Large intestine (tissue), 3 donors: ENCODE results near the gene MOXD1. TPM values are rescaled to one million over a fixed set of nuclear protein-coding genes. Genes with fewer than 3 reads are reported as not detected.

ENCODE experiments used
- DNase-seq, 2 donors: peaks; one replicate each; pipeline versions ENCODE4 v3.0.0 to v3.0.0-alpha.2; 2013
- H3K27ac ChIP-seq: one replicate; pipeline ENCODE4 v1.5.1; 2013; ENCODE audit warnings: low read length
- H3K27me3 ChIP-seq: 2 replicates; pipeline ENCODE4 v1.6.1; 2013; ENCODE audit warnings: low read length; ENCODE audit not compliant: control insufficient read depth, insufficient read depth
- H3K36me3 ChIP-seq: 2 replicates; pipeline ENCODE4 v1.6.1; 2013; ENCODE audit warnings: low read length; ENCODE audit not compliant: control insufficient read depth, insufficient read depth
- H3K4me1 ChIP-seq: one replicate; pipeline ENCODE4 v1.6.1; 2013; ENCODE audit warnings: low read length; ENCODE audit not compliant: control insufficient read depth, insufficient read depth
- H3K4me3 ChIP-seq: one replicate; pipeline ENCODE4 v1.5.1; 2013; ENCODE audit warnings: low read length
- H3K9me3 ChIP-seq: one replicate; pipeline ENCODE4 v1.6.1; 2013; ENCODE audit warnings: mild to moderate bottlenecking, low read depth, low read length, moderate library complexity; ENCODE audit not compliant: control insufficient read depth
- WGBS: methylation state at CpG from one replicate; pipeline ENCODE4 v1.1.5; 2013; ENCODE audit warnings: low lambda C conversion rate; ENCODE audit not compliant: insufficient coverage; 5-methylcytosine and 5-hydroxymethylcytosine counted together
- polyA plus RNA-seq: library from polyadenylated mRNA; unstranded; fragments of 120-200 nt; gene quantifications from one replicate; pipeline ENCODE4 v1.2.1, GENCODE V29; 2013

The MOXD1 gene
- polyA plus RNA-seq, 1 donor: 13.6 TPM

DNA sequence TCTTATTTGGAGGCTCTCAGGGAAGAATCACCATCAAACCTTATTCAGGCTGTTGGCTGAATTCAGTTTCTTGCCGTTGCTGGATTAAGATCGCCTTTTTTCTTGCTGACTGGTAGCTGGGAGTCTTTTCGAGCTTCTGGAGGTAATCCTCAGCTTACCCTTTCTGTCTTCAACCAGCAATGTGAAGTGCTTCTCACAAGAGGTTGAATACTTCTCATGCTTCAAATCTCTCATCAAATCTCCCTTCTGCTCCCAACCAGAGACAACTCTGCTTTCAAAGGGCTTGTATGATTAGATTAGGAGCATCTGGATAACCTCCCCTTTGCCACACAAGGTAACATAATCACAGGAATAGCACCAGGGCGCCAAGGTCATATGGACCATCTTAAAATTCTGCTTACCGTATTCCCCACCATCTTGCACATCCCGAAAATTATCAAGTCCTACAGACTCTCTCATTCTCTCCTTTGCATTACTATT is 137.2 kb downstream of the MOXD1 start:
- Histone ChIP-seq H3K4me3 (no peak overlapping the region), H3K27ac (no peak overlapping the region), H3K36me3 (no peaks in the 10 kb centered on the region), H3K4me1 (no peaks in the 10 kb centered on the region), H3K27me3 (no peaks in the 10 kb centered on the region), H3K9me3 (no peaks in the 10 kb centered on the region)
- 100% methylated on average over 1 of the region's 6 CpGs for WGBS
- DNase-seq: no peak

DNA sequence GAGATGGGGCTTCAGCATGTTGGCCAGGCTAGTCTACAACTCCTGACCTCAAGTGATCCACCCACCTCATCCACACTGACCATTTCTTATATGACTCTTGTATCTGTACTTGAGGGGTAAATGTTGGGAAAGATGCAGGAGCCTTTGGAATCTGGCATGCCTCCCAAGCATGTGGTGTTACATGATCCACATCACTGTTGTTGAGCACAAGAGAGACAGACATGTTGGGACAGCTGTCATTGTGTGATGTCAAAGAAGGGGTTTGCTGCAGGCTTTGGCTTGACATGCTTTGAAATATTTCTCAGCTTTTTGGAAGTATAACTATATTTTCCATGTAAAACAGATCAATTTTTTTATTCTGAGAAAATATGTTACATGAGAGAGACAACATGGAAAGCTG is 139.9 kb downstream of the MOXD1 start:
- Histone ChIP-seq H3K36me3 (no peaks in the 10 kb centered on the region), H3K27me3 (no peaks in the 10 kb centered on the region), H3K4me3 (no peak overlapping the region), H3K4me1 (no peaks in the 10 kb centered on the region), H3K27ac (no peak overlapping the region), H3K9me3 (no peaks in the 10 kb centered on the region)
- no peak for DNase-seq

DNA sequence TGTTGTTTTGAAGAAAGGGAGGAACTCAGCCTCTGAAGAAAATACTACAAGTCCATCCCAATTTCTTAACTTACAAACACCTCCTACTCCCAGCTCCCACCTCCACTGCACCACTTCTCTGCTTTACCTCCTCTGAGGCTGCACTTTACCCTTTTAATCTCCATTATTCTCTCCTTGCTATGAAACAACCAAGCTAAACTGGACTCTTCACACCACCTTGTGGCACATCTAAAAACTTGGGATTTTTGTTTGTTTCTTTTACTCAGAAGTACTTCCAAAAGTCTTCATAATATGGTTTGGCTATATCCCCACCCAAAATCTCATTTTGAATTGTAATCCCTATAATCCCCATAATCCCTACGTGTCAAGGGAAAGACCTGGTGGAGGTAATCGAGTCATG is 142.2 kb downstream of the MOXD1 start:
- no peak overlapping the region for H3K27ac ChIP-seq
- no peaks in the 10 kb centered on the region for H3K36me3 ChIP-seq
- H3K4me1 ChIP-seq: no peaks in the 10 kb centered on the region
- H3K4me3 ChIP-seq: no peak overlapping the region
- WGBS: no CpG with 5 or more reads among the region's 2 CpGs
- no peaks in the 10 kb centered on the region for H3K9me3 ChIP-seq
- no peak for DNase-seq
- H3K27me3 ChIP-seq: no peaks in the 10 kb centered on the region

DNA sequence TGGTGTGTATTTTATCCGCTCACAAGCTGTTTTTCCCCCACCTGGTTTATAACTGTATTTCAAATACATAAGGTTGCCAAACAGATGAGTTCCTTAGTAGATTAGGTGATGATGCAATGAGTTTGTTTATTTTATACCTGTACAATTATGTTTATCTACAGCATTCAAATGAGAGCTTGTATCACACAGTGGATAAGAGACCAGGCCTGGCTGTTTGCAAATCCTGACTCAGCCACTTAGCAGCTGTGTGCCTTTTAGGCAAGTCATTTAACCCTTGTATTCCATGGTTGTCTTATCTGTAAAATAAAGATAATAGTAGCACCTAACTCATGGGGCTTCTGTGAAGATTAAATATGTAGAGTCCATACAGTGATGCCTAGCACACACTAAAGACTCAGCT is 143.7 kb downstream of the MOXD1 start:
- no peaks in the 10 kb centered on the region for H3K4me1 ChIP-seq
- no peak overlapping the region for H3K27ac ChIP-seq
- 100% methylated on average over 1 of the region's 1 CpG for WGBS
- H3K9me3 ChIP-seq: no peaks in the 10 kb centered on the region
- H3K27me3 ChIP-seq: no peaks in the 10 kb centered on the region
- H3K4me3 ChIP-seq: no peak overlapping the region
- no peak for DNase-seq
- H3K36me3 ChIP-seq: no peaks in the 10 kb centered on the region

DNA sequence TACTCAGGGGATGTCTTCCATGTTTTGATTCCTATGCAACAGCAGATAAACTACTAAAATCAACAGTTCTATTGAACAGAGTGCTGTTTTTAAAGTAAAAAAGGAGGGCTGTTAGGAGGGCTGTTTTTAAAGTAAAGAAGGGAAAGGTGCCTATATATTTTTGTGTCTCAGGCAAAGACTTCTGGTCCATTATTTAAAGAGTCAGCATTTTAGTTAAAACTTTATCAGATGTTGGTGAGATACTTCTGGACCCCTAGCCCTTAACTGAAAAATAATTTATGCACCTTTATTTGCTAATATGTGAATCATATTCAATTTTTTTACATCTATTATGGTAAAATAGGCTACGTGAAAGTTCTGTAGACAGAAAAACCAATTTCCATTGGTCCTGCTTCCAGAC is 144.8 kb downstream of the MOXD1 start:
- Histone ChIP-seq H3K4me3 (no peak overlapping the region), H3K9me3 (peaks cover 5% of the 10 kb centered on the region), H3K4me1 (no peaks in the 10 kb centered on the region), H3K27ac (no peak overlapping the region), H3K36me3 (no peaks in the 10 kb centered on the region), H3K27me3 (no peaks in the 10 kb centered on the region)
- no CpG with 5 or more reads among the region's 1 CpG for WGBS
- DNase-seq: no peak

DNA sequence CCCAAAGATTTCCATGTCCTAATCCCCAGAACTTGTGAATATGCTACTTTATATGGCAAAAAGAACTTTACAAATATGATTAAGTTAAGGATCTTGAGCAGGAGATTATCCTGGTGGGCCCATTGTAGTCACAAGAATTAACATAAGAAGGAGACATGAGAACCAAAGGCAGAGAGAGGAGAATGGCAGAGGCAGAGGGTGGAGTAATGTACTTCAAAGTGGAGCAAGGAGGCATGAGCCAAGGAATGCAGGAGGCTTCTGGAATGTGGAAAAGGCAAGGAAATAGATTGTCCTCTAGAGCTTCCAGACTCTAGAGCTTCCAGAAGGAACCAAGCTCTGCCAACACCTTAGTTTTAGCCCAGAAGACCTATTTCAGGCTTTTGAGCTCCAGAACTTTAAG is 147.4 kb downstream of the MOXD1 start:
- Histone ChIP-seq H3K9me3 (peaks cover 5% of the 10 kb centered on the region), H3K4me1 (no peaks in the 10 kb centered on the region), H3K4me3 (no peak overlapping the region), H3K36me3 (no peaks in the 10 kb centered on the region), H3K27me3 (no peaks in the 10 kb centered on the region), H3K27ac (no peak overlapping the region)
- DNase-seq: no peak

DNA sequence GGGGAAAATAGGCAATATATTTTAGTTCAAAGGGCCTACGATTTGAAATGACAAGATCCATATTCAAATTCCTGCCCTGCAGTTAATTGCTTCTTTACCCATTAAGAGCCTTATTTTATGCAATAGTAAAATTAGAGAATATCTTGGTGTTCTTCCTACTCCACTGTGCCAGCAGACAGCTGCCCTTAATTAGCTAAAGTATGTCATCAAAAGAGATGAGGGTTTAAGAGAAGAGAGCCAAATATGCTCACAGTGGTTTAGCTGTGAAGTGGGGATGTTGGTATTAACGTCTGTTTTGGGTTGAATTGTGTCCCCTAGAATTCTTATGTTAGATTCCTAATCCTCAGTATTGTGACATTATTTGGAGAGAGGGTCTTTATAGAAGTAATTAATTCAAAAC is 148.1 kb downstream of the MOXD1 start:
- Histone ChIP-seq H3K27me3 (no peaks in the 10 kb centered on the region), H3K36me3 (no peaks in the 10 kb centered on the region), H3K27ac (no peak overlapping the region), H3K4me1 (no peaks in the 10 kb centered on the region), H3K4me3 (no peak overlapping the region), H3K9me3 (peaks cover 5% of the 10 kb centered on the region)
- DNase-seq: no peak
- no CpG with 5 or more reads among the region's 2 CpGs for WGBS

DNA sequence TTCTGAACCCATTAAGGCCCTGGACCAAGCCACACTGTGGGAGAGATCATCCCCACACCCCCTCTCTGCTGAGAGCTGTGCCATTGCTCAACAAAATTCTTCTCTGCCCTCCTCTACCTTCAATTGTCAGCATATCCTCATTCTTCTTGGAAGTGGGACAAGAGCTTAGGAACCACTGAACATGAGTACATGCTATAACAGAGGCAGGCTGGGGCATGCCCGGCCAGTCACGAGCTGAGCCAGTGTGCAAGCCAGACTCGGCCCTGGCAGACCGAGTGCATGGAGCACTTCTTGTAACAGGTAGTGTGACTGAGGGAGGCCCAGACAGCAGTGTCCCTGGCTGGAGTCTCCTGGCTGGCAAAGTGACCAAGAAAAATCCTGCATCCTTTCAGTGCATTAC is 149.2 kb downstream of the MOXD1 start:
- H3K27me3 ChIP-seq: peaks cover 2% of the 10 kb centered on the region
- no peak for DNase-seq
- no peak overlapping the region for H3K4me3 ChIP-seq
- no peaks in the 10 kb centered on the region for H3K36me3 ChIP-seq
- H3K27ac ChIP-seq: no peak overlapping the region
- H3K4me1 ChIP-seq: no peaks in the 10 kb centered on the region
- WGBS: no CpG with 5 or more reads among the region's 4 CpGs
- H3K9me3 ChIP-seq: peaks cover 5% of the 10 kb centered on the region

DNA sequence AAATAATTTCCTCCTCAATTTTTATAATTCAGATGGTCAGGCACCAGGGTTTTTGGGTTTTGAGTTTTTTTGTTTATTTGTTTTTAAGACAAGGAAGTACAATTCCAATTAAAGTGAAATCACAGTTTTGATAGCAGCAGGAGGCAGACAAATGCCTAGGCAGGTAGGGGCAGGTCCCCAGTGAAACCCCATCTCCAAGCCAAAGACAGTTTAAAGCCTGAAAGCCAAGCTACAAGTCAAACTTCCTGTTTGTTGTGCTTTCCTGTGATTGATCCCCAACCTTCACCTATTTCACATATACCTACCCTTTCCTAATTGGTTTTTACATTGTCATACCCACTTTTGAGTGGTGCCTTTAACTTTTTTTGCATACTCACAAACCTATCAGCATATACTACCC is 149.6 kb downstream of the MOXD1 start:
- no peak overlapping the region for H3K27ac ChIP-seq
- H3K4me3 ChIP-seq: no peak overlapping the region
- no peak for DNase-seq

DNA sequence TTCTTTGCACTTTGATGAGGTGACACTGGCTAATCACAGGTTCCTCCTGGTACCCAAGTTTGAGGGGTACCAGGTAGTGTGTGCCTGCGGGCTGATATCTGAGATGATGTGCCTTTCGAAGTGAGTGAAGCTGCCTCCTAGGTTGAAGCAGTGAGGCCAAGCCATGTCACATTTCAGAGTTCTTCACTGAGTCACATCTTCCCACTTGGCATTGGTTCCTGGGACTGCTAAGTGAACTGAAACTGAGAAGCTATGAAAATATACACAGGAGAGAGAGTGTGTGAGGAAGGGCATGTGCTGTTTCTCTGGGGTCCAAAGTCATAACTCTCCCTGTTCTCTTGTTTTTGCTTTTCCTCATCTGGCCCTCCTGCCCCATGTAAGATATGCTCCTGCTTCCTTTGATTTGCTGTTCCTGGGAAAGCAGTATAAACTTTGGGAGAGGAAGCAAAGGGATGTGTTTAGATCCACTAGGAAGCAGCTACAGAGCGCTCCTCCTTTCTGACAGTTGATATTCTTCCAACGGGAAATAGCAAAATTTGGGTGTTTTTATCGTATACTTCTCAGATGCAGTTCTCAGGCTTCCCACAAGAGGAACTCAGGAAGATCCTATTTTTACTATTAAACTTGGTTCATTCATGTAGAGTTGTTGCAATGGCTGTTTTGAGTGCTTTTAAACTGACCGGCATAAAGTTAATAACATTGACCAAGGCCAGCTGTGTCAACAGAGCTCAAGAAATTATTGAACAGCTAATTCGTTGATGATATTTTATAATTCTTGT is 153.7 kb downstream of the MOXD1 start:
- Histone ChIP-seq H3K27me3 (peaks cover 4% of the 10 kb centered on the region), H3K27ac (no peak overlapping the region), H3K36me3 (no peaks in the 10 kb centered on the region), H3K9me3 (peaks cover 5% of the 10 kb centered on the region), H3K4me1 (no peaks in the 10 kb centered on the region), H3K4me3 (no peak overlapping the region)
- WGBS: 50% methylated on average over 1 of the region's 7 CpGs
- no peak for DNase-seq

More for the DNA sequence above, 149.6 kb downstream of the MOXD1 start:
- H3K4me1 ChIP-seq: no peaks in the 10 kb centered on the region
- H3K27me3 ChIP-seq: peaks cover 2% of the 10 kb centered on the region
- no peaks in the 10 kb centered on the region for H3K36me3 ChIP-seq
- peaks cover 5% of the 10 kb centered on the region for H3K9me3 ChIP-seq

DNA sequence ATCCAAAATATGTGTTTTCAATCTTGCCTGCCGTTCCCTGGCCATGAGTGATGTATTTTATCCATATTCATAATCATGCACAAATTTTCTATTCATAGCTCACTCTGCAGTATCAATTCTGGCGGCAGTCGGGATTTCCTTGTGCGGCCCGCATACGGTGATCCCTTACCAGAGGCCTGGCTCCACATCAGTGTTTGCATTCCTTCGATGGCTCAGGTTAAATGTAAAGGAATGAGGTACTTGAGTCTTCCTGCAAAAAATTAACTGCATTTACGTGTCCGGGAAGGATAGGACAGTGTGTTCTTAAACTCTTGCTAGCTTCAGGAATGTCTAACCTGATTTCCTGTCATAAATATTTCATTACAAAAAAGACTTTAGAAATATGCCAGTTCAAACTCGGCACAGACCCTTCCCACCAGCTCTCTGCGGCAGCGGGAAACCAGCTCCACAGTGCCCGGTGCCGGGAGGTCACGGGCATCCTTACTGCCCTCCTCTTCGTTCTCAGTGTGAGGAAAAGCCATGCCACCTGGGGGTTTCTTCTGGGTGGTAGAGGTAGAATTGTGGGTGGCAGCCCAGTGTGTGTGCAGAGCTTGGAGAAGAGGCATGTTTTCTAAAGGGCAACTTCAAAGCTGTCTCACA is 154.5 kb downstream of the MOXD1 start:
- Histone ChIP-seq H3K27me3 (peaks cover 4% of the 10 kb centered on the region), H3K4me1 (no peaks in the 10 kb centered on the region), H3K27ac (no peak overlapping the region), H3K4me3 (no peak overlapping the region), H3K36me3 (no peaks in the 10 kb centered on the region), H3K9me3 (no peaks in the 10 kb centered on the region)
- WGBS: 83% methylated on average over 2 of the region's 16 CpGs
- no peak for DNase-seq
